Breast epithelium (tissue), 3 donors: ENCODE measurements around the gene ABCA4.

ENCODE experiments used
- CTCF ChIP-seq, 3 donors: fragments of 450-650 bp; IDR thresholded peaks; one replicate each; pipeline ENCODE4 v1.5.1; 2016 to 2017; ENCODE audit warnings: antibody characterized with exemption in 3 of 3, mild to moderate bottlenecking in 3 of 3, moderate library complexity in 3 of 3
- POLR2A ChIP-seq: fragments of 450-650 bp; IDR thresholded peaks from one replicate; pipeline ENCODE4 v1.6.1; 2016; ENCODE audit warnings: antibody characterized with exemption, mild to moderate bottlenecking, moderate library complexity

GRCh38 chr1:94109478-94109877, 11.5 kb downstream of the ABCA4 start:
- TF ChIP-seq CTCF (IDR thresholded peaks at IDR 0.05) = no peak
- no peak for TF ChIP-seq POLR2A
